CD4-positive, alpha-beta T cell (primary cell): ENCODE data around the gene WFDC10B. TPM values are rescaled to one million over a fixed set of nuclear protein-coding genes. Genes with fewer than 3 reads are reported as not detected.

Experiments
- ATAC-seq: fragments of 200-7000 bp; cut with Tn5 transposase; one replicate; pipeline ENCODE4 v1.10.0; 2022; ENCODE audit warnings: mild to moderate bottlenecking; ENCODE audit not compliant: poor library complexity
- CTCF ChIA-PET: fragments of 350-600 bp; sonication (Branson Sonifier 250); formaldehyde crosslinking; loops from one replicate; lab custom pipeline; 2021; ENCODE audit warnings: antibody characterized with exemption, inconsistent platforms; lab: Charles Lee
- POLR2A ChIA-PET: fragments of 350-600 bp; sonication (Branson Sonifier 250); formaldehyde crosslinking; loops from one replicate; lab custom pipeline; 2021; ENCODE audit warnings: antibody characterized with exemption, inconsistent platforms; lab: Charles Lee
- DNase-seq, 14 experiments: peaks; one replicate each; pipeline ENCODE4 v3.0.0-alpha.2; 2013 to 2020; ENCODE audit warnings: mixed read lengths in 2 of 14
- H3K27ac ChIP-seq, 2 donors: one replicate each; pipeline versions ENCODE4 v1.5.1 to v1.7.0; 2013; ENCODE audit warnings: low read length in 2 of 2, low read depth in 1 of 2, mild to moderate bottlenecking in 1 of 2
- H3K27me3 ChIP-seq, 2 experiments: 1 replicate in 1 of 2; 2 replicates in 1 of 2; pipeline versions ENCODE4 v1.6.1 to v1.7.0; 2013; ENCODE audit warnings: low read length in 2 of 2, control low read depth in 1 of 2, mild to moderate bottlenecking in 1 of 2, moderate library complexity in 1 of 2; ENCODE audit not compliant: insufficient read depth in 2 of 2, control insufficient read depth in 1 of 2
- H3K36me3 ChIP-seq: one replicate; pipeline ENCODE4 v1.6.1; 2013; ENCODE audit warnings: low read length, control low read depth; ENCODE audit not compliant: insufficient read depth
- H3K4me1 ChIP-seq: one replicate; pipeline ENCODE4 v1.6.1; 2013; ENCODE audit warnings: low read length, control low read depth; ENCODE audit not compliant: insufficient read depth
- H3K4me3 ChIP-seq: one replicate; pipeline ENCODE4 v1.5.1; 2013; ENCODE audit warnings: mild to moderate bottlenecking, low read length, moderate library complexity
- H3K9me3 ChIP-seq, 2 experiments: 1 replicate in 1 of 2; 2 replicates in 1 of 2; pipeline versions ENCODE4 v1.6.1 to v1.7.0; 2013; ENCODE audit warnings: low read length in 2 of 2, mild to moderate bottlenecking in 2 of 2, control low read depth in 1 of 2, moderate library complexity in 1 of 2; ENCODE audit not compliant: control insufficient read depth in 1 of 2, insufficient read depth in 1 of 2
- H3K27ac Mint-ChIP-seq: one replicate; pipeline ENCODE4 v1.8.0; 2020; ENCODE audit warnings: mixed read lengths
- H3K27me3 Mint-ChIP-seq: one replicate; pipeline ENCODE4 v1.8.0; 2021; ENCODE audit warnings: mixed read lengths
- H3K36me3 Mint-ChIP-seq: one replicate; pipeline ENCODE4 v1.8.0; 2021; ENCODE audit warnings: low read depth, mixed read lengths
- H3K4me1 Mint-ChIP-seq: one replicate; pipeline ENCODE4 v1.8.0; 2021; ENCODE audit warnings: low read depth, mixed read lengths
- H3K4me3 Mint-ChIP-seq: one replicate; pipeline ENCODE4 v1.8.0; 2020; ENCODE audit warnings: mild to moderate bottlenecking, mixed read lengths
- H3K9me3 Mint-ChIP-seq: one replicate; pipeline ENCODE4 v1.8.0; 2020; ENCODE audit warnings: mixed read lengths
- intact Hi-C, 2 experiments: fragments of 100-400 bp; cut with DNase I in 1 of 2; cut with micrococcal nuclease in 1 of 2; formaldehyde crosslinking; loops; one replicate each; pipeline versions ENCODE4 v1.15.1 to v1.9.0; 2023 to 2025; cut with DNase I, micrococcal nuclease
- polyA plus RNA-seq, 2 donors: library from polyadenylated mRNA; unstranded; fragments of 120-200 nt; gene quantifications; one replicate each; pipeline ENCODE4 v1.2.1, GENCODE V29; 2013
- total RNA-seq, 174 experiments: library from RNA in 2 of 174; stranded (reverse) in 2 of 174; gene quantifications; one replicate each; pipeline ENCODE4 v1.2.3 and lab custom pipeline; 2021 to 2026
- TF ChIP-seq, protein P1 (sequence below): fragments of 200-600 bp; IDR thresholded peaks from one replicate; pipeline ENCODE4 v1.8.0; 2022; ENCODE audit warnings: antibody characterized with exemption, mild to moderate bottlenecking

WFDC10B gene
- total RNA-seq = not detected
- not detected for polyA plus RNA-seq (2013, experiment 1 of 2)
- not detected for polyA plus RNA-seq (2013, experiment 2 of 2)
- total RNA-seq (lab: John Stamatoyannopoulos, UW) = 0 to 0.07 (median 0) reads per million in 172 experiments

DNA sequence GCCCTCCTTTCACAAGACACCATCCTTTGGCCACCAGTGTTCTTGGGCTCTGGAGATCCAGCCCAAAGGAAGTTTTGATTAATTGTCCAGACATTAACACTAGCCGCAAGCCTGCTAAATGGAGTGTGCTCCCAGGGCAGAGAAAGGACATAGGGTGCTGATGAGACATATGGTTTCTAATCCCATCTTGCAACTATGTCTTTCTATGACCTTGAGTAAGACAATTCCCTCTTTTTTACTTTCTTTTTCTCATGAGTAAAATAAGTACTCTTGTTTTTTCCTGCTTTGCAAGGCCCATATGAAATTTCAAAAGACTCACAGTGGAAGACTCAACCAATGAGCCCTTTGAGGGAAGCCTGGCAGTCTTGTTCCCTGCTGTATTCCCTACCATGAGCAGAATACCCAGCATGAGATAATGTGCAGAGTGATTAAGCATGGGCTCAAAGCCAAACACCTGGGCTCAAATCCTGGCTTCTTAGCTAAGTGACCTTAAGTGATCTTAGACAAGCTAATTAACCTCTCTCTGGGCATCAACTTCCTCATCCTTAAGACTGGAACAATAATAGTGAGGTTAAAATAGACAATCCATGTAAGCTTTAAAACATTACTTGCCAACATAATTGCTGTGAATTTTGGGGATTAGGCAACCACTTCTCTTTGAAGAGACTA is at the start of gene WFDC10B:
Gene WFDC10B, minus strand, starts transcription at position 51 of the 669 bp plus-strand sequence. CDS start 19,027 bp downstream, outside the sequence.
- Histone ChIP-seq H3K4me3 (no peak within 1 kb of the TSS), H3K27me3 (peaks cover 5 to 22% of the 10 kb centered on the region in 2 experiments), H3K4me1 (no peaks in the 10 kb centered on the region), H3K27ac (no peak within 1 kb of the TSS), H3K36me3 (no peaks in the 10 kb centered on the region), H3K9me3 (no peaks in the 10 kb centered on the region)
- ATAC-seq (no peak), DNase-seq (no peak)
- CTCF ChIA-PET = no interaction called here
- no peaks in the 10 kb centered on the region for H3K4me1 Mint-ChIP-seq
- H3K27me3 Mint-ChIP-seq = peaks cover 56% of the 10 kb centered on the region
- H3K36me3 Mint-ChIP-seq = no peaks in the 10 kb centered on the region
- intact Hi-C loops = no loop called here
- POLR2A ChIA-PET = no interaction called here
- TF ChIP-seq, protein P1, sequence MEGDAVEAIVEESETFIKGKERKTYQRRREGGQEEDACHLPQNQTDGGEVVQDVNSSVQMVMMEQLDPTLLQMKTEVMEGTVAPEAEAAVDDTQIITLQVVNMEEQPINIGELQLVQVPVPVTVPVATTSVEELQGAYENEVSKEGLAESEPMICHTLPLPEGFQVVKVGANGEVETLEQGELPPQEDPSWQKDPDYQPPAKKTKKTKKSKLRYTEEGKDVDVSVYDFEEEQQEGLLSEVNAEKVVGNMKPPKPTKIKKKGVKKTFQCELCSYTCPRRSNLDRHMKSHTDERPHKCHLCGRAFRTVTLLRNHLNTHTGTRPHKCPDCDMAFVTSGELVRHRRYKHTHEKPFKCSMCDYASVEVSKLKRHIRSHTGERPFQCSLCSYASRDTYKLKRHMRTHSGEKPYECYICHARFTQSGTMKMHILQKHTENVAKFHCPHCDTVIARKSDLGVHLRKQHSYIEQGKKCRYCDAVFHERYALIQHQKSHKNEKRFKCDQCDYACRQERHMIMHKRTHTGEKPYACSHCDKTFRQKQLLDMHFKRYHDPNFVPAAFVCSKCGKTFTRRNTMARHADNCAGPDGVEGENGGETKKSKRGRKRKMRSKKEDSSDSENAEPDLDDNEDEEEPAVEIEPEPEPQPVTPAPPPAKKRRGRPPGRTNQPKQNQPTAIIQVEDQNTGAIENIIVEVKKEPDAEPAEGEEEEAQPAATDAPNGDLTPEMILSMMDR = no peak
- no peak within 1 kb of the TSS for H3K27ac Mint-ChIP-seq
- no peak within 1 kb of the TSS for H3K4me3 Mint-ChIP-seq
- peaks cover 2% of the 10 kb centered on the region for H3K9me3 Mint-ChIP-seq

DNA sequence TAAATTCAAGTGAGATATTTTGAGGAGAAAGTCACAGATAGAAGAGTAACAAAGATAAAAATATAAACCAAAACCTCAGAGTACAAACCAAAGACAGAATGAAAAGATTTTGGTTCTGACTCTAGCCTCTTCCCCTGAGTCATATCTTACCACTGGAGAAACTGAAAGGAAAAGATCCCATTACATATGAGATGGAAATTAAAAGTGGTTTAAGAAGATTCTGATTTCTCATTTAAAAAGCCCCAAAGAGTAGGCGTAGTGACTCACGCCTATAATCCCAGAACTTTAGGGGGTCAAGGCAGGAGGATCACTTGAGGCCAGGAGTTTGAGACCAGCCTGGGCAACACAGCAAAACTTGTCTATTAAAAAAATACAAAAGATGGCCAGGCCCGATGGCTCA is 47.9 kb upstream of the WFDC10B start:
- ATAC-seq (no peak), DNase-seq (no peak)
- Mint-ChIP-seq H3K36me3 (no peaks in the 10 kb centered on the region), H3K9me3 (peaks cover 5% of the 10 kb centered on the region), H3K27me3 (peaks cover 13% of the 10 kb centered on the region), H3K4me3 (no peak overlapping the region), H3K4me1 (no peaks in the 10 kb centered on the region), H3K27ac (no peak overlapping the region)
- Histone ChIP-seq H3K27ac (no peak overlapping the region), H3K4me1 (no peaks in the 10 kb centered on the region), H3K9me3 (no peaks in the 10 kb centered on the region), H3K36me3 (no peaks in the 10 kb centered on the region), H3K4me3 (no peak overlapping the region), H3K27me3 (peaks cover 0 to 17% of the 10 kb centered on the region in 2 experiments)
- POLR2A ChIA-PET = no interaction called here
- CTCF ChIA-PET = no interaction called here
- intact Hi-C loops = no loop called here
- TF ChIP-seq, protein P1 = no peak

DNA sequence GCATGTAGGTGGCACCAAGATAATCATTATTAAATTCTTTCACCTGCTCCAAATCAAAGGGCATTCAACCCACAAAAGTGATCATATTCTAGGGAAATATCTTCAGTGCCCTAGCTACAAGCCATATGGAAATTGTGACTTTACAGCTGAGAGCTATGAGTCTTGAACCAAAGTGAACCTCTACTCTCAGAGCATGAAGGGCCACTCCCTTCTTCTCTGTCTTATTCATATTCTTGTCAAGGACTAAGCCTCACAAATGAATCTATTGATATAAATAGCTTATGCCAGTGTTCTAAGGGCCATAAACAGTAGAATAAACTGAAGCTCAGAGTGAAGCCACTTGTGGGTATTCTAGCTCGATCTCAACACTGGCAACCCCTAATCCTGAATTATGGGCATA is 46.9 kb upstream of the WFDC10B start:
- ChIA-PET POLR2A (no interaction called here), CTCF (no interaction called here)
- Mint-ChIP-seq H3K27me3 (peaks cover 23% of the 10 kb centered on the region), H3K4me1 (no peaks in the 10 kb centered on the region), H3K27ac (no peak overlapping the region), H3K4me3 (no peak overlapping the region), H3K36me3 (no peaks in the 10 kb centered on the region), H3K9me3 (peaks cover 5% of the 10 kb centered on the region)
- DNase-seq (no peak), ATAC-seq (no peak)
- intact Hi-C loops = no loop called here
- TF ChIP-seq, protein P1 = no peak
- Histone ChIP-seq H3K36me3 (no peaks in the 10 kb centered on the region), H3K27me3 (peaks cover 0 to 18% of the 10 kb centered on the region in 2 experiments), H3K27ac (no peak overlapping the region), H3K4me3 (no peak overlapping the region), H3K4me1 (no peaks in the 10 kb centered on the region), H3K9me3 (no peaks in the 10 kb centered on the region)
